DOHH2 (cell line): Measurements from ENCODE around the gene SESN2.

Experiments
- H3F3A ChIP-seq: fragments of 200-600 bp; sonication (generic), shearing (Covaris generic); 2 replicates; pipeline ENCODE4 v1.6.0; 2016; ENCODE audit warnings: antibody characterized with exemption, mild to moderate bottlenecking; ENCODE audit not compliant: control insufficient read depth, insufficient read depth
- H3K27ac ChIP-seq: fragments of 200-600 bp; sonication (generic); 2 replicates; pipeline ENCODE4 v1.5.1; 2014; ENCODE audit warnings: low read depth, mild to moderate bottlenecking, low read length, moderate library complexity
- H3K27me3 ChIP-seq: fragments of 200-600 bp; sonication (generic); 2 replicates; pipeline ENCODE4 v1.6.1; 2014; ENCODE audit warnings: mild to moderate bottlenecking, low read length, mixed read lengths; ENCODE audit not compliant: control insufficient read depth
- H3K36me3 ChIP-seq: fragments of 200-600 bp; sonication (generic); 2 replicates; pipeline ENCODE4 v1.6.1; 2014; ENCODE audit warnings: mild to moderate bottlenecking, low read length, moderate library complexity, mixed read lengths; ENCODE audit not compliant: control insufficient read depth
- H3K4me1 ChIP-seq: fragments of 200-600 bp; sonication (generic); 2 replicates; pipeline ENCODE4 v1.6.1; 2014; ENCODE audit warnings: mild to moderate bottlenecking, low read length, mixed read lengths; ENCODE audit not compliant: control insufficient read depth
- H3K4me2 ChIP-seq: fragments of 200-600 bp; sonication (generic); 2 replicates; pipeline ENCODE4 v1.6.0; 2014; ENCODE audit warnings: mild to moderate bottlenecking, low read length, moderate library complexity
- H3K4me3 ChIP-seq: fragments of 200-600 bp; sonication (generic); 2 replicates; pipeline ENCODE4 v1.5.1; 2014; ENCODE audit warnings: mild to moderate bottlenecking, low read length, mixed read lengths
- H3K79me2 ChIP-seq: fragments of 200-600 bp; sonication (generic); 2 replicates; pipeline ENCODE4 v1.6.1; 2014; ENCODE audit warnings: mild to moderate bottlenecking, low read length, mixed read lengths; ENCODE audit not compliant: control insufficient read depth
- H3K9me2 ChIP-seq: fragments of 200-600 bp; sonication (generic); replicated peaks from 2 replicates; pipeline ENCODE4 v1.6.1; 2014; ENCODE audit warnings: mild to moderate bottlenecking, low read length, mixed read lengths; ENCODE audit not compliant: control insufficient read depth
- H3K9me3 ChIP-seq: fragments of 200-600 bp; sonication (generic); 2 replicates; pipeline ENCODE4 v1.6.1; 2014; ENCODE audit warnings: antibody characterized with exemption, low read length, mixed read lengths; ENCODE audit not compliant: control insufficient read depth, insufficient read depth
- H4K20me1 ChIP-seq: fragments of 200-600 bp; sonication (generic); 2 replicates; pipeline ENCODE4 v1.6.0; 2014; ENCODE audit warnings: low read depth, mild to moderate bottlenecking, antibody characterized with exemption, low read length, moderate library complexity; ENCODE audit not compliant: control insufficient read depth, insufficient read depth
- EZH2phosphoT487 ChIP-seq: fragments of 200-600 bp; sonication (generic); IDR thresholded peaks from 2 replicates; pipeline ENCODE4 v1.6.1; 2017; ENCODE audit warnings: borderline replicate concordance, mild to moderate bottlenecking, antibody characterized with exemption, low read length, moderate library complexity, mixed read lengths
- TF ChIP-seq, protein P1 (sequence below): fragments of 200-600 bp; sonication (generic); IDR thresholded peaks from one replicate; pipeline ENCODE4 v1.5.1; 2014; ENCODE audit warnings: antibody characterized with exemption, mild to moderate bottlenecking, low read depth, low read length; ENCODE audit not compliant: poor library complexity, severe bottlenecking

Gene SESN2

GRCh38 chr1:28244549-28245251 is 14.6 kb upstream of the SESN2 start:
- Histone ChIP-seq H3K27ac (peak overlapping the region; percentile 98), H3K4me1 (peaks cover 82% of the 10 kb centered on the region), H3K9me2 (no peaks in the 10 kb centered on the region), H3K36me3 (peaks cover 30% of the 10 kb centered on the region), H3K9me3 (no peaks in the 10 kb centered on the region), H3K4me2 (peak overlapping the region; percentile 88), H3K79me2 (peaks cover 32% of the 10 kb centered on the region), H3F3A (peaks cover 65% of the 10 kb centered on the region), H3K27me3 (no peaks in the 10 kb centered on the region), H4K20me1 (no peaks in the 10 kb centered on the region), H3K4me3 (peak overlapping the region; percentile 89)
- TF ChIP-seq, protein P1, sequence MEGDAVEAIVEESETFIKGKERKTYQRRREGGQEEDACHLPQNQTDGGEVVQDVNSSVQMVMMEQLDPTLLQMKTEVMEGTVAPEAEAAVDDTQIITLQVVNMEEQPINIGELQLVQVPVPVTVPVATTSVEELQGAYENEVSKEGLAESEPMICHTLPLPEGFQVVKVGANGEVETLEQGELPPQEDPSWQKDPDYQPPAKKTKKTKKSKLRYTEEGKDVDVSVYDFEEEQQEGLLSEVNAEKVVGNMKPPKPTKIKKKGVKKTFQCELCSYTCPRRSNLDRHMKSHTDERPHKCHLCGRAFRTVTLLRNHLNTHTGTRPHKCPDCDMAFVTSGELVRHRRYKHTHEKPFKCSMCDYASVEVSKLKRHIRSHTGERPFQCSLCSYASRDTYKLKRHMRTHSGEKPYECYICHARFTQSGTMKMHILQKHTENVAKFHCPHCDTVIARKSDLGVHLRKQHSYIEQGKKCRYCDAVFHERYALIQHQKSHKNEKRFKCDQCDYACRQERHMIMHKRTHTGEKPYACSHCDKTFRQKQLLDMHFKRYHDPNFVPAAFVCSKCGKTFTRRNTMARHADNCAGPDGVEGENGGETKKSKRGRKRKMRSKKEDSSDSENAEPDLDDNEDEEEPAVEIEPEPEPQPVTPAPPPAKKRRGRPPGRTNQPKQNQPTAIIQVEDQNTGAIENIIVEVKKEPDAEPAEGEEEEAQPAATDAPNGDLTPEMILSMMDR: no peak
- TF ChIP-seq EZH2phosphoT487: no peak

- Histone ChIP-seq H3K9me2 (no peaks in the 10 kb centered on the region), H3K4me1 (peaks cover 76% of the 10 kb centered on the region), H3K4me2 (peak overlapping the region; percentile 88), H4K20me1 (no peaks in the 10 kb centered on the region), H3K9me3 (no peaks in the 10 kb centered on the region), H3K4me3 (peak overlapping the region; percentile 89), H3K27me3 (no peaks in the 10 kb centered on the region), H3K79me2 (peaks cover 27% of the 10 kb centered on the region), H3F3A (peaks cover 51% of the 10 kb centered on the region), H3K36me3 (peaks cover 26% of the 10 kb centered on the region), H3K27ac (peak overlapping the region; percentile 98)
- TF ChIP-seq, protein P1: no peak
- TF ChIP-seq EZH2phosphoT487: no peak
Observed at GRCh38 chr1:28246427-28246832, 12.9 kb upstream of the SESN2 start.

DNA sequence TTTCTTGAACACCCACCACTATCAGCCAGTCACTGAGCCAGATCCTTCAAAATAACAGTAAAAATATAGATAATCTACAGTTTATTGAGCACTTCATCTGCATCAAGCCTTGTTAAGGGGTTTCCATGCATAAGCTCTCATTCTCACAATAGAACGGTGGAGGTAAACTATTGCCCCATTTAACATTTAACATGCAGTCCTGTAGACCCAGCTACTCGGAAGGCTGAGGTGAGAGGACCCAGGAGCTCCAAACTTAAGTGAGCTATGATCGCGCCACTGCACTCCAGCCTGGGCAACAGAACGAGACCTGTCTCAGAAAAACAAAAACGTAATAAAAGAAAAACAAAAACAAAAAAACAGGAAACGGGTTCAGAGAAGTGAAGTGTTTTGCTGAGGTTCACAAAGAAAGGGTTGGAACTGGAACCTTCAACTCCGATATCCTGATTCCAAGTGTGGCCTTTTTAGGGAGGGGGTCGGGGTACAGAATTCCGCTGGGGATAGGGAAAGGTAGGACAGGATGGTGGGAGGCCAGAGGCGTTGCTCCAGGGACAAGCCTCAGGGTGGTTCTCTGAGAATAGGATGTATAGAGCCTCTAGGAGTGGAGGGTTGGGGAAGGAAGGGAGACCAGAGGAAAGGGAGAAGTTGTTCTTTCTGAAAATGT is 11.6 kb upstream of the SESN2 start:
- Histone ChIP-seq H3K4me2 (peak overlapping the region; percentile 95), H3K4me1 (peaks cover 63% of the 10 kb centered on the region), H3K36me3 (peaks cover 21% of the 10 kb centered on the region), H3K27me3 (no peaks in the 10 kb centered on the region), H3K9me2 (no peaks in the 10 kb centered on the region), H3K79me2 (peaks cover 21% of the 10 kb centered on the region), H3K9me3 (no peaks in the 10 kb centered on the region), H3K4me3 (peak overlapping the region; percentile 73), H4K20me1 (no peaks in the 10 kb centered on the region), H3F3A (peaks cover 44% of the 10 kb centered on the region), H3K27ac (peak overlapping the region; percentile 98)
- TF ChIP-seq, protein P1: no peak
- TF ChIP-seq EZH2phosphoT487: no peak
